CD14-positive monocyte (primary cell): ENCODE measurements around the gene KCNJ5. TPM values are rescaled to one million over a fixed set of nuclear protein-coding genes. Genes with fewer than 3 reads are reported as not detected.

Source experiments
- DNase-seq, 3 donors: peaks; one replicate each; pipeline ENCODE4 v3.0.0-alpha.2; 2011 to 2022
- H2AFZ ChIP-seq: 2 replicates; pipeline ENCODE4 v1.6.0; 2012; ENCODE audit warnings: mild to moderate bottlenecking, low read depth, low read length, inconsistent platforms; ENCODE audit not compliant: insufficient read depth, poor library complexity, severe bottlenecking
- H3K27ac ChIP-seq, 2 donors: 1 replicate in 1 of 2; 2 replicates in 1 of 2; pipeline ENCODE4 v1.5.1; 2012 to 2013; ENCODE audit warnings: low read length in 2 of 2, control low read depth in 1 of 2, inconsistent platforms in 1 of 2, low read depth in 1 of 2, mild to moderate bottlenecking in 1 of 2
- H3K27me3 ChIP-seq, 2 donors: one replicate each; pipeline versions ENCODE4 v1.6.0 to v1.6.1; 2011 to 2013; ENCODE audit warnings: low read length in 2 of 2; ENCODE audit not compliant: control insufficient read depth in 2 of 2, insufficient read depth in 2 of 2
- H3K36me3 ChIP-seq, 2 donors: replicated peaks in 1 of 2; 1 replicate in 1 of 2; 2 replicates in 1 of 2; pipeline versions ENCODE4 v1.5.1 to v1.6.1; 2012 to 2013; ENCODE audit warnings: low read length in 2 of 2, control low read depth in 1 of 2, inconsistent platforms in 1 of 2, mild to moderate bottlenecking in 1 of 2; ENCODE audit not compliant: insufficient read depth in 2 of 2, control insufficient read depth in 1 of 2
- H3K4me1 ChIP-seq, 2 donors: 1 replicate in 1 of 2; 2 replicates in 1 of 2; pipeline versions ENCODE4 v1.5.1 to v1.6.1; 2012 to 2013; ENCODE audit warnings: low read length in 2 of 2, control low read depth in 1 of 2, inconsistent platforms in 1 of 2, mild to moderate bottlenecking in 1 of 2, moderate library complexity in 1 of 2; ENCODE audit not compliant: insufficient read depth in 2 of 2, control insufficient read depth in 1 of 2
- H3K4me2 ChIP-seq: replicated peaks from 2 replicates; pipeline ENCODE3; 2012; ENCODE audit warnings: low read length, moderate library complexity, mild to moderate bottlenecking; ENCODE audit not compliant: poor library complexity, severe bottlenecking; ENCODE audit errors: extremely low read depth
- H3K4me3 ChIP-seq, 3 experiments: fragments of 200-600 bp in 1 of 3; sonication (generic) in 1 of 3; replicated peaks in 1 of 3; 1 replicate in 2 of 3; 2 replicates in 1 of 3; pipeline ENCODE4 v1.5.1; 2011 to 2013; ENCODE audit warnings: low read length in 3 of 3, mild to moderate bottlenecking in 3 of 3, control low read depth in 2 of 3, low read depth in 2 of 3, inconsistent platforms in 1 of 3, moderate library complexity in 1 of 3
- H3K79me2 ChIP-seq: 2 replicates; pipeline ENCODE4 v1.6.0; 2012; ENCODE audit warnings: mild to moderate bottlenecking, control low read depth, inconsistent platforms, low read length, moderate library complexity; ENCODE audit not compliant: insufficient read depth
- H3K9ac ChIP-seq: 2 replicates; pipeline ENCODE4 v1.6.0; 2017; ENCODE audit warnings: low read length, mild to moderate bottlenecking; ENCODE audit not compliant: insufficient read depth, poor library complexity, severe bottlenecking
- H3K9me3 ChIP-seq, 2 donors: replicated peaks in 1 of 2; 1 replicate in 1 of 2; 2 replicates in 1 of 2; pipeline versions ENCODE4 v1.5.1 to v1.6.1; 2012 to 2013; ENCODE audit warnings: low read length in 2 of 2, control low read depth in 1 of 2; ENCODE audit not compliant: control insufficient read depth in 1 of 2, insufficient read depth in 1 of 2
- H4K20me1 ChIP-seq: 2 replicates; pipeline ENCODE4 v1.6.0; 2012; ENCODE audit warnings: mild to moderate bottlenecking, low read length, control low read depth, moderate library complexity; ENCODE audit not compliant: insufficient read depth
- H3K27ac Mint-ChIP-seq, 7 donors: one replicate each; pipeline ENCODE4 v1.8.0; 2020; ENCODE audit warnings: mild to moderate bottlenecking in 7 of 7, mixed read lengths in 7 of 7, moderate library complexity in 6 of 7, inconsistent platforms in 2 of 7
- H3K27me3 Mint-ChIP-seq, 3 donors: one replicate each; pipeline ENCODE4 v1.8.0; 2021 to 2022; ENCODE audit warnings: low read depth in 3 of 3, mild to moderate bottlenecking in 3 of 3, mixed read lengths in 3 of 3, moderate library complexity in 3 of 3, inconsistent platforms in 1 of 3
- H3K36me3 Mint-ChIP-seq, 2 donors: one replicate each; pipeline ENCODE4 v1.8.0; 2020; ENCODE audit warnings: mixed read lengths in 2 of 2, inconsistent platforms in 1 of 2, mild to moderate bottlenecking in 1 of 2
- H3K4me1 Mint-ChIP-seq: one replicate; pipeline ENCODE4 v1.8.0; 2020; ENCODE audit warnings: mild to moderate bottlenecking, mixed read lengths
- H3K4me3 Mint-ChIP-seq, 2 donors: one replicate each; pipeline ENCODE4 v1.8.0; 2020; ENCODE audit warnings: mild to moderate bottlenecking in 2 of 2, mixed read lengths in 2 of 2, moderate library complexity in 1 of 2
- H3K9me3 Mint-ChIP-seq, 7 donors: one replicate each; pipeline ENCODE4 v1.8.0; 2020 to 2022; ENCODE audit warnings: mixed read lengths in 7 of 7, mild to moderate bottlenecking in 6 of 7, moderate library complexity in 6 of 7, inconsistent platforms in 2 of 7
- WGBS: methylation state at CpG from one replicate; pipeline ENCODE4 v1.1.5; 2013; ENCODE audit warnings: missing lambda C conversion rate; ENCODE audit not compliant: insufficient coverage; 5-methylcytosine and 5-hydroxymethylcytosine counted together
- intact Hi-C, 2 donors: fragments of 100-400 bp; cut with micrococcal nuclease; formaldehyde crosslinking; loops; one replicate each; pipeline versions ENCODE4 v1.15.0 to v1.15.1; 2023
- polyA plus RNA-seq, 3 donors: library from polyadenylated mRNA; depleted of rRNA in 1 of 3; unstranded in 2 of 3; stranded (reverse) in 1 of 3; fragments of 300-500 nt in 2 of 3; fragments of >200 nt in 1 of 3; fragmentation: Illumina TruSeq in 2 of 3; gene quantifications; 1 replicate in 2 of 3; 2 replicates in 1 of 3; pipeline ENCODE4 v1.2.3, GENCODE V29; 2012 to 2021
- TF ChIP-seq, protein P1 (sequence below): fragments of 200-600 bp; IDR thresholded peaks from one replicate; pipeline ENCODE4 v1.8.0; 2022; ENCODE audit warnings: antibody characterized with exemption, mild to moderate bottlenecking

Gene KCNJ5
- polyA plus RNA-seq, 3 donors = 0.03 TPM; not detected in 2

DNA sequence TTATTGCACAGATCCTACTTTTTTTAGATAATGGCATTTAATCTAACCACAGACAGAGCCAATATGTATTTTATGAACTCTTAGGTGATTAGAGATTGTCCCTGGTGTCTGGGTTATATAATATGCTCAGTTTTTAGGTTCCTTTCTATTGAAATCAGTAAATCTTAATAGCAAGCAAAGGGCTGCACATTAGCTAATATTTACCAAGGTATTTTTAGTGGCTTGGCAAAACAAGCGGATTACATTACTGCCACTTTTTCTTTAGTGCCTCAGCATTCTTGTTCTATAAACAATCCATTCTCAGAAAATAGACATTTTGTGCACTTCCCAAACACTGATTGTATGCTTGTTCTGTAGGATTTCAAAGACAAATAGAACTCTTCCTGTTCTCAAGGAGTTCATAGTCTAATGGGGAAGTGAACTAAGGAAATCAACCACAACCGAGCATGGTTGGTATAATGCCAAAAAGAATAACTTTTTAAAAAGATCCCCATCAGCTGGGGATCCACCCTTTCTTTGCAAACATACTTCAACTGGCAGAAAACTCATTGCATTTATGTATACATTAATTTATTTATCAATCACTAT is 47.9 kb upstream of the KCNJ5 start:
- H3K4me2 ChIP-seq = no peak overlapping the region
- H3K79me2 ChIP-seq = no peaks in the 10 kb centered on the region
- Mint-ChIP-seq H3K36me3 (peaks cover 0 to 2% of the 10 kb centered on the region in 2 donors), H3K9me3 (peaks cover 0 to 8% (median 2%) of the 10 kb centered on the region in 7 donors), H3K27me3 (no peaks in the 10 kb centered on the region), H3K4me3 (no peak overlapping the region), H3K27ac (no peak overlapping the region), H3K4me1 (peaks cover 30% of the 10 kb centered on the region)
- WGBS = no CpG with 5 or more reads among the region's 2 CpGs
- DNase-seq = no peak
- TF ChIP-seq, protein P1, sequence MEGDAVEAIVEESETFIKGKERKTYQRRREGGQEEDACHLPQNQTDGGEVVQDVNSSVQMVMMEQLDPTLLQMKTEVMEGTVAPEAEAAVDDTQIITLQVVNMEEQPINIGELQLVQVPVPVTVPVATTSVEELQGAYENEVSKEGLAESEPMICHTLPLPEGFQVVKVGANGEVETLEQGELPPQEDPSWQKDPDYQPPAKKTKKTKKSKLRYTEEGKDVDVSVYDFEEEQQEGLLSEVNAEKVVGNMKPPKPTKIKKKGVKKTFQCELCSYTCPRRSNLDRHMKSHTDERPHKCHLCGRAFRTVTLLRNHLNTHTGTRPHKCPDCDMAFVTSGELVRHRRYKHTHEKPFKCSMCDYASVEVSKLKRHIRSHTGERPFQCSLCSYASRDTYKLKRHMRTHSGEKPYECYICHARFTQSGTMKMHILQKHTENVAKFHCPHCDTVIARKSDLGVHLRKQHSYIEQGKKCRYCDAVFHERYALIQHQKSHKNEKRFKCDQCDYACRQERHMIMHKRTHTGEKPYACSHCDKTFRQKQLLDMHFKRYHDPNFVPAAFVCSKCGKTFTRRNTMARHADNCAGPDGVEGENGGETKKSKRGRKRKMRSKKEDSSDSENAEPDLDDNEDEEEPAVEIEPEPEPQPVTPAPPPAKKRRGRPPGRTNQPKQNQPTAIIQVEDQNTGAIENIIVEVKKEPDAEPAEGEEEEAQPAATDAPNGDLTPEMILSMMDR = no peak
- H3K9ac ChIP-seq = no peak overlapping the region
- H3K4me1 ChIP-seq = peaks cover 3 to 13% of the 10 kb centered on the region in 2 donors
- no peaks in the 10 kb centered on the region for H3K36me3 ChIP-seq
- H3K27me3 ChIP-seq = no peaks in the 10 kb centered on the region
- intact Hi-C loops = no loop called here
- no peaks in the 10 kb centered on the region for H3K9me3 ChIP-seq
- no peak overlapping the region for H3K27ac ChIP-seq
- H2AFZ ChIP-seq = no peak overlapping the region
- H3K4me3 ChIP-seq = no peak overlapping the region
- no peaks in the 10 kb centered on the region for H4K20me1 ChIP-seq

DNA sequence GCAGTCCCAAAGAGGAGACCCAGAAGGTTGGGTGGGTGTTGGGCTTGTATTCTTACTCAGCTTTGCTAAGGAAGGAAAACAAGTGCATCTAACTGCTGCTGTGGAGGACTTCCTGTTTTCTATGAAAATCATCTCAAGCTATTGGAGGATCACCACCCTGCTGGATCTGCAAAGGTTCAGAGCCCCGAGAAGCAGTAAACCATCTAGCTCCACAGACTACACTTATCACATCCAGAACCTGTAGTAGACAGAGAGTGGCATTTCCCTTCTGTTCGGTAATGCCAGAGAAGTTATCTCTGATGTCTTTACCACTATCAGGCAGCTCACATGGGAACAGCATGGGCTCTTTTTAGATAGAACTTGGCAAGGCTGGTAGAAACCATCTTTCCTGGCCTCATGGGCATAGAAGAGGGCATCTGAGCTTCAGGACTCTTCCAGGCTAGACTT is 45.8 kb upstream of the KCNJ5 start:
- peaks cover 0 to 8% (median 0%) of the 10 kb centered on the region in 7 donors for H3K9me3 Mint-ChIP-seq
- Histone ChIP-seq H3K27me3 (no peaks in the 10 kb centered on the region), H3K4me2 (no peak overlapping the region), H3K9me3 (no peaks in the 10 kb centered on the region), H2AFZ (no peak overlapping the region), H3K9ac (no peak overlapping the region), H3K4me3 (no peak overlapping the region), H4K20me1 (no peaks in the 10 kb centered on the region), H3K36me3 (no peaks in the 10 kb centered on the region), H3K27ac (no peak overlapping the region), H3K4me1 (peaks cover 3 to 13% of the 10 kb centered on the region in 2 donors), H3K79me2 (no peaks in the 10 kb centered on the region)
- WGBS = 40% methylated on average over 1 of the region's 2 CpGs
- peaks cover 0 to 2% of the 10 kb centered on the region in 2 donors for H3K36me3 Mint-ChIP-seq
- H3K27me3 Mint-ChIP-seq = peaks cover 0 to 3% (median 0%) of the 10 kb centered on the region in 3 donors
- peak overlapping the region in 1 of 7 donors; percentile 30 for H3K27ac Mint-ChIP-seq
- peak in 1 of 3 donors; percentile 19 for DNase-seq
- intact Hi-C loops = no loop called here
- peaks cover 32% of the 10 kb centered on the region for H3K4me1 Mint-ChIP-seq
- TF ChIP-seq, protein P1 = no peak
- no peak overlapping the region for H3K4me3 Mint-ChIP-seq
